Uterus (tissue), 4 donors: ENCODE measurements around the gene CDC42BPA. TPM values are rescaled to one million over a fixed set of nuclear protein-coding genes. Genes with fewer than 3 reads are reported as not detected.
A peak's percentile ranks its signal among the peaks of the same experiment; 100 is the strongest.

Experiments
- DNase-seq, 2 donors: peaks; one replicate each; pipeline ENCODE4 v3.0.0-alpha.2; 2019 to 2020
- H3K27ac ChIP-seq, 2 donors: fragments of 200-600 bp; sonication (generic); 1 replicate in 1 of 2; 2 replicates in 1 of 2; pipeline ENCODE4 v1.5.1; 2016 to 2018
- H3K27me3 ChIP-seq, 2 donors: fragments of 200-600 bp; sonication (generic); one replicate each; pipeline ENCODE4 v1.5.1; 2018 to 2019; ENCODE audit warnings: control low read depth in 1 of 2
- H3K36me3 ChIP-seq, 2 donors: fragments of 200-600 bp; sonication (generic); one replicate each; pipeline ENCODE4 v1.5.1; 2019; ENCODE audit warnings: control low read depth in 1 of 2
- H3K4me1 ChIP-seq, 2 donors: fragments of 200-600 bp; sonication (generic); one replicate each; pipeline ENCODE4 v1.5.1; 2018 to 2019; ENCODE audit warnings: control low read depth in 1 of 2
- H3K4me3 ChIP-seq, 2 donors: fragments of 200-600 bp; sonication (generic); 1 replicate in 1 of 2; 2 replicates in 1 of 2; pipeline ENCODE4 v1.5.1; 2018 to 2019; ENCODE audit warnings: mild to moderate bottlenecking in 1 of 2
- H3K9me3 ChIP-seq, 2 donors: fragments of 200-600 bp; sonication (generic); one replicate each; pipeline ENCODE4 v1.5.1; 2019; ENCODE audit warnings: control low read depth in 1 of 2
- CTCF ChIP-seq, 4 experiments: fragments of 200-600 bp in 2 of 4; fragments of 450-650 bp in 2 of 4; sonication (generic) in 2 of 4; IDR thresholded peaks; one replicate each; pipeline ENCODE4 v1.5.1; 2016 to 2019; ENCODE audit warnings: antibody characterized with exemption in 4 of 4, mild to moderate bottlenecking in 2 of 4, moderate library complexity in 1 of 4
- POLR2A ChIP-seq, 2 donors: fragments of 450-650 bp; IDR thresholded peaks; one replicate each; pipeline ENCODE4 v1.6.1; 2016; ENCODE audit warnings: antibody characterized with exemption in 2 of 2, mild to moderate bottlenecking in 1 of 2, moderate library complexity in 1 of 2
- intact Hi-C: fragments of 100-400 bp; cut with DNase I; formaldehyde crosslinking; loops from one replicate; pipeline ENCODE4 v1.15.1; 2023; ENCODE audit warnings: low total_unique reads
- total RNA-seq, 4 donors: library from RNA; depleted of rRNA in 3 of 4; stranded (reverse); fragments of >200 nt in 3 of 4; gene quantifications; one replicate each; pipeline versions ENCODE4 v1.1.0 to v1.2.4, GENCODE V29; 2014 to 2023
- donor health status: DM: yes; HTN: yes; CAD: no.

CDC42BPA gene
- total RNA-seq, 4 donors from 2014 or later = 32.9 to 116 (median 55.2) TPM

- H3K27ac ChIP-seq = peak overlapping the region; percentile 89 to 94
- H3K36me3 ChIP-seq = no peaks in the 10 kb centered on the region
- DNase-seq = no peak
- intact Hi-C loops = loop anchor here (5.0 kb wide), 1 partner anchor 103 kb away; the partner anchor contains the start of gene PSEN2
- no peak overlapping the region for H3K4me3 ChIP-seq
- no peaks in the 10 kb centered on the region for H3K9me3 ChIP-seq
- no peaks in the 10 kb centered on the region for H3K27me3 ChIP-seq
- H3K4me1 ChIP-seq = peaks cover 10 to 19% of the 10 kb centered on the region in 2 donors
- TF ChIP-seq CTCF (IDR thresholded peaks at IDR 0.05) (no peak), POLR2A (IDR thresholded peaks at IDR 0.05) (no peak)
Observed at GRCh38 chr1:226975259-226976250, 342.7 kb downstream of the CDC42BPA start.

- Histone ChIP-seq H3K4me1 (peaks cover 10 to 19% of the 10 kb centered on the region in 2 donors), H3K27ac (peak overlapping the region; percentile 89 to 94), H3K27me3 (no peaks in the 10 kb centered on the region), H3K4me3 (no peak overlapping the region), H3K9me3 (no peaks in the 10 kb centered on the region), H3K36me3 (no peaks in the 10 kb centered on the region)
- intact Hi-C loops = loop anchor here (5.0 kb wide), 1 partner anchor 102 kb away; the partner anchor contains the start of gene PSEN2
- no peak for TF ChIP-seq CTCF (IDR thresholded peaks at IDR 0.05)
- no peak for TF ChIP-seq POLR2A (IDR thresholded peaks at IDR 0.05)
- peak in 1 of 2 donors; percentile 53 for DNase-seq
Observed at GRCh38 chr1:226974544-226975258, 343.6 kb downstream of the CDC42BPA start.

GRCh38 chr1:226973898-226974543 is 344.3 kb downstream of the CDC42BPA start:
- peak; percentile 80 to 82 for DNase-seq
- peaks cover 10 to 19% of the 10 kb centered on the region in 2 donors for H3K4me1 ChIP-seq
- no peaks in the 10 kb centered on the region for H3K36me3 ChIP-seq
- peak overlapping the region; percentile 89 to 94 for H3K27ac ChIP-seq
- no peaks in the 10 kb centered on the region for H3K9me3 ChIP-seq
- no peaks in the 10 kb centered on the region for H3K27me3 ChIP-seq
- intact Hi-C loops = no loop called here
- TF ChIP-seq CTCF (IDR thresholded peaks at IDR 0.05) (peak in 1 of 4 experiments; percentile 7), POLR2A (IDR thresholded peaks at IDR 0.05) (peak in 1 of 2 donors; percentile 30)
- H3K4me3 ChIP-seq = no peak overlapping the region

GRCh38 chr1:226973371-226973897 is 344.9 kb downstream of the CDC42BPA start:
- Histone ChIP-seq H3K27me3 (no peaks in the 10 kb centered on the region), H3K36me3 (no peaks in the 10 kb centered on the region), H3K4me1 (peaks cover 10 to 19% of the 10 kb centered on the region in 2 donors), H3K4me3 (no peak overlapping the region), H3K9me3 (no peaks in the 10 kb centered on the region), H3K27ac (peak overlapping the region; percentile 89 to 94)
- no peak for TF ChIP-seq POLR2A (IDR thresholded peaks at IDR 0.05)
- TF ChIP-seq CTCF (IDR thresholded peaks at IDR 0.05) = no peak
- intact Hi-C loops = no loop called here
- DNase-seq = peak; percentile 72 to 75
